SU-DHL-6 (cell line): ENCODE results near the gene AZI2.

Source experiments
- H2AFZ ChIP-seq: fragments of 200-600 bp; sonication (generic); 2 replicates; pipeline ENCODE4 v1.6.1; 2014; ENCODE audit warnings: low read depth, mild to moderate bottlenecking, moderate library complexity, mixed read lengths, antibody characterized with exemption, low read length; ENCODE audit not compliant: severe bottlenecking
- H3F3A ChIP-seq: fragments of 200-600 bp; shearing (Covaris generic); 2 replicates; pipeline ENCODE4 v1.6.0; 2016; ENCODE audit warnings: antibody characterized with exemption, mild to moderate bottlenecking; ENCODE audit not compliant: insufficient read depth
- H3K27ac ChIP-seq: fragments of 200-600 bp; sonication (generic); 2 replicates; pipeline ENCODE4 v1.5.1; 2016; ENCODE audit warnings: low read depth, mild to moderate bottlenecking, low read length, moderate library complexity, mixed read lengths
- H3K27me3 ChIP-seq: fragments of 200-600 bp; sonication (generic), shearing (Covaris generic); 2 replicates; pipeline ENCODE4 v1.6.0; 2014; ENCODE audit warnings: mild to moderate bottlenecking, low read length
- H3K36me3 ChIP-seq: fragments of 200-600 bp; sonication (generic); 2 replicates; pipeline ENCODE4 v1.6.1; 2014; ENCODE audit warnings: mild to moderate bottlenecking, low read length, mixed read lengths
- H3K4me2 ChIP-seq: fragments of 300-600, 200-600 bp; shearing (Covaris generic), sonication (generic); 2 replicates; pipeline ENCODE4 v1.6.0; 2014; ENCODE audit warnings: low read length, low read depth, mild to moderate bottlenecking; ENCODE audit not compliant: poor library complexity, severe bottlenecking
- H3K4me3 ChIP-seq: fragments of 200-600 bp; sonication (generic); 2 replicates; pipeline ENCODE4 v1.5.1; 2014; ENCODE audit warnings: antibody characterized with exemption, low read length, mild to moderate bottlenecking, mixed read lengths; ENCODE audit not compliant: insufficient read depth, poor library complexity, severe bottlenecking
- H3K79me2 ChIP-seq: fragments of 200-600 bp; sonication (generic); 2 replicates; pipeline ENCODE4 v1.6.1; 2014; ENCODE audit warnings: mild to moderate bottlenecking, low read length, moderate library complexity; ENCODE audit not compliant: insufficient read depth
- H3K9ac ChIP-seq: fragments of 200-600 bp; sonication (generic); 2 replicates; pipeline ENCODE4 v1.7.0; 2014; ENCODE audit warnings: mild to moderate bottlenecking, low read length
- H3K9me2 ChIP-seq: fragments of 200-600 bp; sonication (generic); replicated peaks from 2 replicates; pipeline ENCODE4 v1.6.1; 2014; ENCODE audit warnings: low read length; ENCODE audit not compliant: insufficient read depth
- H3K9me3 ChIP-seq: fragments of 200-600 bp; sonication (generic); 2 replicates; pipeline ENCODE4 v1.6.1; 2014; ENCODE audit warnings: low read length, mixed read lengths; ENCODE audit not compliant: insufficient read depth
- H4K20me1 ChIP-seq: fragments of 200-600 bp; sonication (generic); 2 replicates; pipeline ENCODE4 v1.6.1; 2014; ENCODE audit warnings: low read depth, mild to moderate bottlenecking, antibody characterized with exemption, low read length, moderate library complexity, mixed read lengths
- CTCF ChIP-seq: fragments of 200-600 bp; sonication (generic); IDR thresholded peaks from one replicate; pipeline ENCODE4 v1.5.1; 2017; ENCODE audit warnings: antibody characterized with exemption, mild to moderate bottlenecking, low read length, moderate library complexity; ENCODE audit not compliant: insufficient read depth, poor library complexity, severe bottlenecking
- EZH2phosphoT487 ChIP-seq: fragments of 200-600 bp; sonication (generic), shearing (Covaris generic); conservative IDR thresholded peaks from 2 replicates; pipeline ENCODE4 v1.6.1; 2018; ENCODE audit warnings: mild to moderate bottlenecking, antibody characterized with exemption, low read length, moderate library complexity, mixed read lengths

Gene AZI2

GRCh38 chr3:28300345-28300962 is 48.2 kb downstream of the AZI2 start:
- no peaks in the 10 kb centered on the region for H3K36me3 ChIP-seq
- H3K9ac ChIP-seq: no peak overlapping the region
- H4K20me1 ChIP-seq: no peaks in the 10 kb centered on the region
- H2AFZ ChIP-seq: no peak overlapping the region
- H3F3A ChIP-seq: no peaks in the 10 kb centered on the region
- H3K9me3 ChIP-seq: no peaks in the 10 kb centered on the region
- H3K9me2 ChIP-seq: no peaks in the 10 kb centered on the region
- no peaks in the 10 kb centered on the region for H3K79me2 ChIP-seq
- no peaks in the 10 kb centered on the region for H3K27me3 ChIP-seq
- no peak overlapping the region for H3K4me3 ChIP-seq
- TF ChIP-seq CTCF: no peak
- no peak for TF ChIP-seq EZH2phosphoT487
- H3K27ac ChIP-seq: no peak overlapping the region
- no peak overlapping the region for H3K4me2 ChIP-seq

- Histone ChIP-seq H3K36me3 (no peaks in the 10 kb centered on the region), H3K4me3 (no peak overlapping the region), H3K27ac (no peak overlapping the region), H2AFZ (no peak overlapping the region), H3K4me2 (no peak overlapping the region), H3K9me3 (no peaks in the 10 kb centered on the region), H3K9ac (no peak overlapping the region), H4K20me1 (no peaks in the 10 kb centered on the region), H3K27me3 (no peaks in the 10 kb centered on the region), H3K79me2 (no peaks in the 10 kb centered on the region), H3K9me2 (no peaks in the 10 kb centered on the region), H3F3A (no peaks in the 10 kb centered on the region)
- TF ChIP-seq EZH2phosphoT487: no peak
- TF ChIP-seq CTCF: no peak
Observed at GRCh38 chr3:28299705-28300104, 48.9 kb downstream of the AZI2 start.

GRCh38 chr3:28295898-28296490 is 52.6 kb downstream of the AZI2 start:
- Histone ChIP-seq H3K4me3 (no peak overlapping the region), H4K20me1 (no peaks in the 10 kb centered on the region), H3K9me3 (no peaks in the 10 kb centered on the region), H3K9me2 (no peaks in the 10 kb centered on the region), H3K9ac (no peak overlapping the region), H3K36me3 (no peaks in the 10 kb centered on the region), H3K27me3 (no peaks in the 10 kb centered on the region), H3F3A (no peaks in the 10 kb centered on the region), H3K27ac (no peak overlapping the region), H2AFZ (no peak overlapping the region), H3K4me2 (no peak overlapping the region), H3K79me2 (no peaks in the 10 kb centered on the region)
- TF ChIP-seq CTCF (no peak), EZH2phosphoT487 (no peak)
